OCI-LY3 (cell line): ENCODE data around the gene TMEM108.

ENCODE experiments used
- H2AFZ ChIP-seq: fragments of 200-600, 300-600 bp; shearing (Covaris generic); 2 replicates; pipeline ENCODE4 v1.6.0; 2014; ENCODE audit warnings: antibody characterized with exemption, low read depth, low read length
- H3K27ac ChIP-seq: fragments of 200-600, 300-600 bp; sonication (generic); 2 replicates; pipeline ENCODE4 v1.5.1; 2014; ENCODE audit warnings: mild to moderate bottlenecking, low read length, moderate library complexity, mixed read lengths
- H3K27me3 ChIP-seq: fragments of 200-600, 300-600 bp; sonication (generic); 2 replicates; pipeline ENCODE4 v1.6.1; 2014; ENCODE audit warnings: low read depth, low read length, mixed read lengths
- H3K36me3 ChIP-seq: fragments of 200-600, 300-600 bp; sonication (generic); replicated peaks from 2 replicates; pipeline ENCODE3; 2014; ENCODE audit warnings: low read depth, low read length, mixed read lengths
- H3K4me1 ChIP-seq: fragments of 300-600, 200-600 bp; sonication (generic); 2 replicates; pipeline ENCODE4 v1.6.1; 2014; ENCODE audit warnings: low read length, mixed read lengths
- H3K4me2 ChIP-seq: fragments of 200-600, 300-600 bp; sonication (generic); 2 replicates; pipeline ENCODE4 v1.6.1; 2014; ENCODE audit warnings: low read length, mixed read lengths
- H3K4me3 ChIP-seq: fragments of 300-600, 200-600 bp; sonication (generic); 2 replicates; pipeline ENCODE4 v1.5.1; 2014; ENCODE audit warnings: antibody characterized with exemption, mild to moderate bottlenecking, low read length, moderate library complexity
- H3K79me2 ChIP-seq: fragments of 300-600, 200-600 bp; shearing (Covaris generic); 2 replicates; pipeline ENCODE4 v1.6.1; 2014; ENCODE audit warnings: mild to moderate bottlenecking, low read length, mixed read lengths
- H3K9ac ChIP-seq: fragments of 300-600, 200-600 bp; shearing (Covaris generic); 2 replicates; pipeline ENCODE4 v1.6.0; 2014; ENCODE audit warnings: mild to moderate bottlenecking, low read length, moderate library complexity
- H3K9me3 ChIP-seq: fragments of 200-600, 300-600 bp; shearing (Covaris generic); 2 replicates; pipeline ENCODE4 v1.6.1; 2014; ENCODE audit warnings: low read length, mixed read lengths; ENCODE audit not compliant: insufficient read depth
- H4K20me1 ChIP-seq: fragments of 200-600, 300-600 bp; sonication (generic); 2 replicates; pipeline ENCODE4 v1.6.1; 2016; ENCODE audit warnings: low read length, mixed read lengths; ENCODE audit not compliant: insufficient read depth
- CTCF ChIP-seq: fragments of 200-600, 300-600 bp; sonication (generic); IDR thresholded peaks from 2 replicates; pipeline ENCODE4 v1.5.1; 2014; ENCODE audit warnings: antibody characterized with exemption, low read length, low read depth
- EZH2phosphoT487 ChIP-seq: fragments of 200-600 bp; shearing (Covaris generic); IDR thresholded peaks from 2 replicates; pipeline ENCODE4 v1.6.1; 2018; ENCODE audit warnings: antibody characterized with exemption, mixed run types, low read depth

The TMEM108 gene

GRCh38 chr3:133103706-133104105 is 65.5 kb downstream of the TMEM108 start:
- TF ChIP-seq CTCF (no peak), EZH2phosphoT487 (no peak)
- H3K9me3 ChIP-seq = no peaks in the 10 kb centered on the region
- H3K27me3 ChIP-seq = peaks cover 4% of the 10 kb centered on the region; the same call in 1 of the 2 replicates
- no peaks in the 10 kb centered on the region for H4K20me1 ChIP-seq
- no peak overlapping the region for H3K9ac ChIP-seq
- no peak overlapping the region for H3K4me3 ChIP-seq
- H3K79me2 ChIP-seq = no peaks in the 10 kb centered on the region
- H3K4me1 ChIP-seq = no peaks in the 10 kb centered on the region
- no peak overlapping the region for H3K4me2 ChIP-seq
- no peak overlapping the region for H3K27ac ChIP-seq
- H3K36me3 ChIP-seq = no peaks in the 10 kb centered on the region
- no peak overlapping the region for H2AFZ ChIP-seq

- Histone ChIP-seq H3K4me3 (no peak overlapping the region), H3K27ac (no peak overlapping the region), H3K79me2 (no peaks in the 10 kb centered on the region), H4K20me1 (no peaks in the 10 kb centered on the region), H3K27me3 (peaks cover 10% of the 10 kb centered on the region; the same call in 1 of the 2 replicates), H2AFZ (no peak overlapping the region), H3K36me3 (no peaks in the 10 kb centered on the region), H3K4me1 (peaks cover 2% of the 10 kb centered on the region; the same call in 1 of the 2 replicates), H3K4me2 (no peak overlapping the region), H3K9ac (no peak overlapping the region), H3K9me3 (no peaks in the 10 kb centered on the region)
- TF ChIP-seq EZH2phosphoT487 (no peak), CTCF (no peak)
Measured at GRCh38 chr3:133106169-133106568, 68.0 kb downstream of the TMEM108 start.

GRCh38 chr3:133112666-133113065 is 74.5 kb downstream of the TMEM108 start:
- no peaks in the 10 kb centered on the region for H3K36me3 ChIP-seq
- no peaks in the 10 kb centered on the region for H3K9me3 ChIP-seq
- H3K4me3 ChIP-seq = no peak overlapping the region
- peaks cover 8% of the 10 kb centered on the region; the same call in 1 of the 2 replicates for H3K4me1 ChIP-seq
- H3K79me2 ChIP-seq = no peaks in the 10 kb centered on the region
- no peak overlapping the region for H2AFZ ChIP-seq
- peaks cover 9% of the 10 kb centered on the region; the same call in 1 of the 2 replicates for H3K27me3 ChIP-seq
- TF ChIP-seq CTCF = no peak
- TF ChIP-seq EZH2phosphoT487 = no peak
- no peaks in the 10 kb centered on the region for H4K20me1 ChIP-seq
- no peak overlapping the region for H3K4me2 ChIP-seq
- H3K9ac ChIP-seq = no peak overlapping the region
- no peak overlapping the region for H3K27ac ChIP-seq

- Histone ChIP-seq H3K9ac (no peak overlapping the region), H2AFZ (no peak overlapping the region), H3K36me3 (no peaks in the 10 kb centered on the region), H4K20me1 (no peaks in the 10 kb centered on the region), H3K4me2 (no peak overlapping the region), H3K4me3 (no peak overlapping the region), H3K27me3 (peaks cover 9% of the 10 kb centered on the region; the same call in 1 of the 2 replicates), H3K27ac (no peak overlapping the region), H3K4me1 (peaks cover 8% of the 10 kb centered on the region; the same call in 1 of the 2 replicates), H3K9me3 (no peaks in the 10 kb centered on the region), H3K79me2 (no peaks in the 10 kb centered on the region)
- no peak for TF ChIP-seq EZH2phosphoT487
- no peak for TF ChIP-seq CTCF
Measured at GRCh38 chr3:133113526-133113925, 75.3 kb downstream of the TMEM108 start.
